Measurements from ENCODE around the gene ARHGAP10.

Gene ARHGAP10

GRCh38 chr4:148053298-148054003, 321.6 kb downstream of the ARHGAP10 start:
- no peak for DNase-seq

DNA sequence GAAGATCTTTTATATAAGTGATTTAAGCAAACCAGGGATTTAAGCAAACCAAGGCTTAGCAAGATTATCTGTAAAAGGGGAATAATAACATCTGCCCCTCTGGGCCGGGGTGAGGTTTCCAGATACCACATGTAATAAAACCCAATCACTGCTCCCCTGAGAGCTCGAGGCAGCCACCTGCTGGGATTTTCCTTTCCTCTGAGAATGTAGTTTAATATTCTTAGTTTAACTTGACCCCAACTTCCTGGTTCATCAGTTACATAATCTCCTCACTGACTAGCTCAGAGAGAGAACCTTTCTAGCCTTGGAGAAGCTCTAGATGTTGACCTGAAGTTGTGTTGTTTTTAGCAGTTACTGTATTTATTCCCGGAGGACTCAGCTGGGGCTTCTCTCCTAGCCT, 322.4 kb downstream of the ARHGAP10 start:
- DNase-seq = no peak

GRCh38 chr4:148055844-148056243, 324.0 kb downstream of the ARHGAP10 start:
- no peak for DNase-seq

DNA sequence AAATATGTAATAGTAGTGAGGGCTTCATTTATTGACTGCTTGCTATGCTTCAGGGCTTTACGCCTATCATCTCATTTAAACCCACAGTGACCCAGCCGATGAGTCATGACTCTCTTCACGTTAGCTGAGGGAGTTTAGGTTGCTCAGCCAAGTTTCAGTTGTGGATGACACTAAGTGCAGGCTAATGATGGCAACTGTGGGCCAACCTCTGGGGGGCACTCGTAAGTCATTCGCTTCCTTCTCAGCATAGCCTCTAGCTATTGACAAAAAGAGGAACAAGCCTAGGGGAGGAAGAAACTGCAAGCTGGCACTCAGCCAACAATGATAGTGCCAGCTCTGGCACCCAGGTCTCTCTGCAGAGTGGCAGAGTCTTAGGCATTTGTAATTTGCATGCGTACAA, 325.0 kb downstream of the ARHGAP10 start:
- DNase-seq = peak; percentile 68

DNA sequence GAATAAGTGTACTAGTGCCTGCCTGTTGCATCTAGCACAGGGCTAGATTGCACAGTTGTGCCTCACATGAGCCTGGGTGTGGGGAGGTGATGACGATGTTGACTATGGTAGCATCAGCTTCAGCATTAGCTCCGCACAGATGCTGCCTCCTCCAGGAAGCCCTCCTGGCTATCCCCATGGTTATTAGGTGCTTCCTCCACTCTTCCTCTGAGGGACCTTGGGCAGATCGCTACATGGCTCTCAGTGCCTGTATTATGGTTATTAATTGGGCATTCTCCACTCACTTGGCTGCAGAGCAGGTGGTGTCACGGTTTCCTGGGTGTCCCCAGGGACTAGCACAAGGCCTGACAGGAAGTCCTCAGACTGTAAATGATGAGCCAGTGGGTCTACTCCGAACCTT, 325.6 kb downstream of the ARHGAP10 start:
- DNase-seq = no peak

DNA sequence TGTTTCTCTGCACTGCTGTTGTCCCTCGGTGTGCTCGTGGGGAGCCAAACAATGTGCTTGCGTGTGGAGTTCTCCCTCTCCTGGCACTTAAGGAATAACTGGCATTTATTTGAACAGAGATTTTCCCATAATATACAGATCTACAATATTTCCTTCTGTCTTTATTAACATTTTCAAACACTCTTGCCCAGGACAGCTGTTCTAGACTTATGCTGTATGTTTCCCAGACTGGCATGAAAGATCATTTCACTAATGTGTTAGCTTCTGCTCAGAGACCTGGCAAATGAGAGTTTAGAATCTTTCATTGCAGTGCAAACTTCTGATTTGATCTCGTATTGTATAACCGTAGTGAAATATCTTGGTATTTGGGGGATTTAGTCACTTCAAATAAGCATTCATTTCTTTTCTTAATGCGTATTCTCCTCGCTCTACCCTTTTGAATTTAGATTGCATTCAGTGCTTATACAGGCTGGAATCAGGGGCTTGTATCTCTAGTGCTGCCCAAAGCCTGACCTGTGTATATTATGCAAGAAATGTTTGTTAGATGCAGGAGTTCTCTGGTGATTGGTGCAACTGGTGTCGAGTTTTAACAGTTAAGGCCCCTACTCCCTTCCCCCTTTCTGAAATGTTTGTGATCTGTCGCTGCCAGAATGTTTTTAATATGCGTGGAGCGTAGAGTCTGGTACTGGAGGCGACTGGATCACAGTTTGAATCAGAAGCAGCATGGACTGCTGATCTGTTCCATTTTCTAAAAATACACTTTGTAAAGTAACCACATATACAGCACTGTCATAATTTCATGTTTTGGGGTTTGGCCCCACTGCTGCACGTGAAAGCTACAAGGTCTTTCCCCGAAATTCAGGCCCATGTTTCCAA, 326.3 kb downstream of the ARHGAP10 start:
- DNase-seq = no peak

DNA sequence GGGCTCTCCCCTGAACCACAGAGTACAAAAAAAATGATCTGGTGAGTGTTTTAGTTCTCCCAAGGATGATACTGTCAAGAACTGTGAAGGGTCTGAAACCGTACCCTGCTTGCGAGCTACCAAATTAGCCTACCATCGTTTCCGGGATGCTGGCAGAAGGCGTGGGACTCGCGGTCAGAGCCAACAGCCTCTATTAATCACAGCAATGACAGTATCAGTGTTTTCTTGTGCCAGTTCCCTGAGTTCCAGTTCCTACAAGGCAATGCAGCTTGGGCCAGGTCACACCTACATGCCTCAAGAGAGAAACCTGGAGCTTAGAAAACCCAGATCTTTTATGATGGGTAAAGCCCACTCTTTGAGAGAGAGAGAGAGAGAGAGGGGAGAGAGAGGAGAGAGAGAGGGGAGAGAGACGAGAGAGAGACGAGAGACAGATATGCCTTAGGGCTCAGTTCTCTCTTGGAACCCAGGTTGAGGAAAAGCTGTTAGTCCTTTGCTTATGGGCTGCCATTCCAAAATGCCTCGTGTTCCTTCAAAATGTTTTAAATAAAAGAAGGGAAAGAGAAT, 327.8 kb downstream of the ARHGAP10 start:
- no peak for DNase-seq

- DNase-seq = peak; percentile 9
These were observed 328.6 kb downstream of the ARHGAP10 start for GRCh38 chr4:148060264-148061140.

GRCh38 chr4:148061141-148061481, 329.2 kb downstream of the ARHGAP10 start:
- no peak for DNase-seq

GRCh38 chr4:148061795-148062194, 329.9 kb downstream of the ARHGAP10 start:
- DNase-seq = no peak

- DNase-seq = no peak
These were observed 330.5 kb downstream of the ARHGAP10 start for GRCh38 chr4:148062301-148062950.

DNA sequence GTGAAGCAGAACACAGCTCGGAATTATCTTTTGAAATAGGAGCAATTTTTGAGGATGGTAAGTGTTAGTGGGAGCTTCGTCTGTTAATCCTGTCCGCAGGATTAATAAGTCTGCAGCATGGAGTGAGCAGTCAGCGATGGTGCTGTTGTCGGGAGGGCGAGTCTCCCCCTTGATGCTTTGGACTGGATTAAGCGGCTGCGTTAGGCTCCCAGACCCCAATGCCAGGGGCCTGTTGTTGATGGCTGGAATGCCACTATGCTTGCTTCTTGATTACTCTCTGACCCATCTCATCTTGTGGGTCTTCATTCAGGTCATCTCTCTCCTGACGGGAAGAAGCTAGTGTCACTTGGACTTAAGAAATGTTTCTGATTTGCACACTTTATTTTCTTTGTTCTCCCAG, 332.6 kb downstream of the ARHGAP10 start:
- no peak for DNase-seq

GRCh38 chr4:148065075-148065474, 333.2 kb downstream of the ARHGAP10 start:
- DNase-seq = no peak

DNA sequence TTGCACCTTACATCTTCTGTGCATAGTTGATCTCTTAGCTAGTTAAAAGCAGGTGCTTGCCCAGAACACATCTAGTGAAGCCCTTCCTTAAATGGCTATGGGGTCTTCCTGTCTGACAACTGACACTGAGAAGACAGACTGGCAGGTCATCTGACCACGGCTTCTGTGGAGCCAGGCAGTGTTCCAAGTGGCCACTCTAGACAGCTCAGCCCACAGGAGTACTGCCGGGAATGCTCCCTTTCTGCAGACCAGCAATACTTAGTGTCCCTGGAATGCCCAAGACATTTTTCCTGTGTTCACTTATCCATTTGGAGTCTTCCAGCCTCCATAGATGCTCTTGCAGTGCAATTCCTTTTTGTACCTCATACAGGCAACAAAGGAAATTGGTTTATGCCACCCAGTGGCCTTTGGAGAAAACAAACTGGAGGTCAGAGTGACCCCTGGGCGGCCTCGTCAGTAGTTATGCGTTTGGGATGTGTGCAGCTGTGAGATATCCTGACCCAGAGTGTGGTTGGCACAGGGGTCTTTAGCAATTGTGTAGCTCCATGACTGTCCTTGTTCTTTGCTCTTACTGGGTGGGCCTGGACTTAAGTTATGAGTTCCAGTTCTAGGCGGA, 335.5 kb downstream of the ARHGAP10 start:
- no peak for DNase-seq

GRCh38 chr4:148068065-148068911, 336.4 kb downstream of the ARHGAP10 start:
- no peak for DNase-seq

- DNase-seq = no peak
These were observed 337.4 kb downstream of the ARHGAP10 start for GRCh38 chr4:148069086-148069894.

DNA sequence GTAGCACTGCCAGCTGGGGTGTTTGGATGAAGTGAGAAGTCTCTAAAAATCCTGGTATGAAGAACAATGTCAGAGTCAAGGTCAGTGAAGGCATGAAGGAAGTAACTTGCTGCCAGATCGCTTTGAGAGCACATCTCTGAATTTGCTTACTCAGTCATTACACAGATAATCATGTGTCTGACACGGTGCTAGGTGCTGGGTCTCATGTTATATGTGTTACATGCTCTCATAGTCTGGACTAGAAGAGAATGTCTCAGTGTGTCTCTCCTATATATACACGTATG, 337.9 kb downstream of the ARHGAP10 start:
- no peak for DNase-seq

- no peak for DNase-seq
These were observed 339.1 kb downstream of the ARHGAP10 start for GRCh38 chr4:148071009-148071408.

DNA sequence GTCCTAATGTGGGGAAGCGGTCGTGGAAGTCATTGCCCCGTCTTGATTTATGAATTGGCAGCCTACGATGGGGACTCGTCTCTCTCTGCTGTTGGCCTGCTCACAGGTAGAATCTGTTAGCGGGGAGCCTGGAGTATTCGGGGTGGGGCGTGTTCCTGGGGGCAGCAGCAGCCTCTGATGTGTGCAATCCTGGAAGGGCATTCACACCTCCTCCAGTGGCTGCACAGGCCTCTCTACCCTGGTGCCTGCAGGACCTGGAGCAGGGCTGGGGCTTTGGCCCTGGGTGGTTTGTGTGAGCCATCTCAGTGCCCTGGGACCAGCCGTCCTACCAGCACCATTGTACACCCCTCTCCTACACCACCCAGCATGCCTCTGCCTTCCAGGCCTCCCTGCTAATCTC, 340.9 kb downstream of the ARHGAP10 start:
- no peak for DNase-seq

DNA sequence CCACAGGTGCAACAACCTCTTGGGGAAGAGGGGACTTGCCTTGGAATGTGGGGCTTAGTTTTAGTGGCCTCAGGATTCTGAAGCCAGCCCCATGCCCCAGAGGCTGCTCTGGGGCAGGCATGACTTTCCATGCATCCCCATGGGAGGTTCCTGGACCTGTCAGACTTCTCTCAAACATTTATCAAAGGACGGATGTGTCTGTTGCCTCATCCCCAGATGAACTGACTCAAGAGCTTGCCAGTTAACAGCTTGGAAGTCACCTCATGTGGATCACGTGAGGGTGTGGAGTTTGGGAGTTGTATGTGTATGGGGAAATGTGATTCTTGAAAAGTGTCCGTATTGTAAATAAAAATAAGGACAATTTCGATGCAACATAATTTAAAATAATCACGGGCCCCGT, 341.5 kb downstream of the ARHGAP10 start:
- DNase-seq = no peak
